Measurements from ENCODE around the gene NF2.

DNA sequence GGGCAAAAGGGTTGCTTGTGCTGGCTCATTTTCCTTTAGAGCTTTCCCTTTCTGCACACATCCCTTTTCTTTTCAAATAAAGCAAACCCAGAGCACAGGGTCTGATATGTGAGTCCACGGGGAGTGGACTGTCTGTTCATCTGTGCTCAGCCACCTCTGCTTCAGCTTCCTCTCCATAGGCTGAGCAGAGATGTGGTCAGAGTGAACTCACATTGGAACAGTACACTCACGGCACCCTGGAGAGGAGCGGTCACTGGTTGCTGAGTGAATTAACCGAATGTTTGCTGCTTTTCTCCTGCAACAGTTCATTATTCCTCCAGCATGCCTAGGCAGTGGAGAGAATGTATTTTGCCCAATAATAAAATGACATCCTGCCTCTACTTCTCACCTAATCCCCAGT, 80.1 kb downstream of the NF2 start:
- TF ChIP-seq, protein P1, sequence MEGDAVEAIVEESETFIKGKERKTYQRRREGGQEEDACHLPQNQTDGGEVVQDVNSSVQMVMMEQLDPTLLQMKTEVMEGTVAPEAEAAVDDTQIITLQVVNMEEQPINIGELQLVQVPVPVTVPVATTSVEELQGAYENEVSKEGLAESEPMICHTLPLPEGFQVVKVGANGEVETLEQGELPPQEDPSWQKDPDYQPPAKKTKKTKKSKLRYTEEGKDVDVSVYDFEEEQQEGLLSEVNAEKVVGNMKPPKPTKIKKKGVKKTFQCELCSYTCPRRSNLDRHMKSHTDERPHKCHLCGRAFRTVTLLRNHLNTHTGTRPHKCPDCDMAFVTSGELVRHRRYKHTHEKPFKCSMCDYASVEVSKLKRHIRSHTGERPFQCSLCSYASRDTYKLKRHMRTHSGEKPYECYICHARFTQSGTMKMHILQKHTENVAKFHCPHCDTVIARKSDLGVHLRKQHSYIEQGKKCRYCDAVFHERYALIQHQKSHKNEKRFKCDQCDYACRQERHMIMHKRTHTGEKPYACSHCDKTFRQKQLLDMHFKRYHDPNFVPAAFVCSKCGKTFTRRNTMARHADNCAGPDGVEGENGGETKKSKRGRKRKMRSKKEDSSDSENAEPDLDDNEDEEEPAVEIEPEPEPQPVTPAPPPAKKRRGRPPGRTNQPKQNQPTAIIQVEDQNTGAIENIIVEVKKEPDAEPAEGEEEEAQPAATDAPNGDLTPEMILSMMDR (IDR thresholded peaks at IDR 0.05; ENCODE audit: low read depth, low read length) = no peak
- no peak for TF ChIP-seq EZH2phosphoT487 (IDR thresholded peaks at IDR 0.05; ENCODE audit: low read depth)

Measured in OCI-LY3 (cell line).